K562 (cell line): Measurements from ENCODE around the gene UMAD1. TPM values are rescaled to one million over a fixed set of nuclear protein-coding genes. Genes with fewer than 3 reads are reported as not detected.

Source experiments
- ATAC-seq: fragments of 200-7000 bp; cut with Tn5 transposase; 3 replicates; pipeline ENCODE4 v1.9.1; 2020; ENCODE audit warnings: moderate library complexity
- BruUV-seq: library from RNA; stranded (reverse); fragments of 400-500 nt; replicated peaks from 2 replicates; lab custom pipeline; 2021; lab: Mats Ljungman, UMichigan
- CTCF ChIA-PET: fragments of 300-600 bp; formaldehyde crosslinking; extraction: SDS; loops from one replicate; lab custom pipeline; 2021; ENCODE audit warnings: low intra/inter-chr PET ratio; lab: Yijun Ruan, JAX
- POLR2A ChIA-PET: fragments of 300-600, 350-650 bp; sonication (Branson Sonifier 250); formaldehyde crosslinking; extraction: SDS; loops from one replicate; lab custom pipeline; 2021; ENCODE audit warnings: antibody characterized with exemption, inconsistent platforms; lab: Yijun Ruan, JAX
- DNase-seq, 4 experiments: peaks; one replicate each; pipeline versions ENCODE4 v3.0.0 to v3.0.0-alpha.2; 2011 to 2018; ENCODE audit warnings: low spot score in 3 of 4, mixed read lengths in 3 of 4; ENCODE audit errors: extremely low read depth in 1 of 4
- FAIRE-seq: peaks from 2 replicates; lab custom pipeline; 2011; peaks lifted over from hg19 to GRCh38; lab: Jason Lieb, UNC
- H2AFZ ChIP-seq: 2 replicates; pipeline ENCODE4 v1.6.0; 2011; ENCODE audit warnings: low read depth, low read length, control low read depth, inconsistent platforms
- H3K27ac ChIP-seq: fragments of 200-600 bp; 3 replicates; pipeline ENCODE4 v1.8.0; 2011; ENCODE audit warnings: low read depth, mild to moderate bottlenecking, control low read depth, inconsistent platforms, low read length, moderate library complexity, mixed read lengths; ENCODE audit errors: extremely low read depth
- H3K27me3 ChIP-seq, 2 experiments: fragments of 300-600 bp in 1 of 2; 2 replicates in 1 of 2; 3 replicates in 1 of 2; pipeline versions ENCODE4 v1.6.0 to v1.8.0; 2011; ENCODE audit warnings: inconsistent platforms in 2 of 2, low read length in 2 of 2, mild to moderate bottlenecking in 1 of 2, mixed read lengths in 1 of 2, moderate library complexity in 1 of 2; ENCODE audit not compliant: control insufficient read depth in 2 of 2, insufficient read depth in 2 of 2
- H3K36me3 ChIP-seq: fragments of 300-600 bp; 3 replicates; pipeline ENCODE4 v1.8.0; 2011; ENCODE audit warnings: mild to moderate bottlenecking, low read length, inconsistent platforms; ENCODE audit not compliant: control insufficient read depth, insufficient read depth
- H3K4me1 ChIP-seq, 2 experiments: fragments of 200-600 bp in 1 of 2; replicated peaks in 1 of 2; 2 replicates in 1 of 2; 3 replicates in 1 of 2; pipeline versions ENCODE4 v1.5.1 to v1.8.0; 2011; ENCODE audit warnings: inconsistent platforms in 2 of 2, low read length in 2 of 2, mild to moderate bottlenecking in 1 of 2, mixed read lengths in 1 of 2, moderate library complexity in 1 of 2; ENCODE audit not compliant: control insufficient read depth in 2 of 2, insufficient read depth in 2 of 2
- H3K4me2 ChIP-seq: 2 replicates; pipeline ENCODE4 v1.6.1; 2011; ENCODE audit warnings: low read length, control low read depth, inconsistent platforms, mixed read lengths; ENCODE audit not compliant: insufficient read depth
- H3K4me3 ChIP-seq: fragments of 200-600 bp; sonication (generic), shearing (Covaris generic); 2 replicates; pipeline ENCODE4 v1.5.1; 2016; ENCODE audit warnings: control low read depth, inconsistent platforms
- H3K79me2 ChIP-seq: fragments of 200-600 bp; 3 replicates; pipeline ENCODE4 v1.8.0; 2011; ENCODE audit warnings: low read length, inconsistent platforms; ENCODE audit not compliant: control insufficient read depth, insufficient read depth
- H3K9ac ChIP-seq, 2 experiments: 2 replicates each; pipeline versions ENCODE4 v1.6.0 to v1.6.1; 2011; ENCODE audit warnings: low read depth in 2 of 2, low read length in 2 of 2, control low read depth in 1 of 2, inconsistent platforms in 1 of 2, mild to moderate bottlenecking in 1 of 2, mixed read lengths in 1 of 2; ENCODE audit not compliant: insufficient read depth in 1 of 2
- H3K9me1 ChIP-seq: one replicate; pipeline ENCODE4 v1.6.0; 2011; ENCODE audit warnings: inconsistent platforms, mild to moderate bottlenecking, low read length, moderate library complexity; ENCODE audit not compliant: control insufficient read depth, insufficient read depth
- H3K9me3 ChIP-seq: replicated peaks from 2 replicates; pipeline ENCODE4 v1.5.1; 2011; ENCODE audit warnings: low read depth, low read length, inconsistent platforms; ENCODE audit not compliant: control insufficient read depth, insufficient read depth
- H4K20me1 ChIP-seq: replicated peaks from 2 replicates; pipeline ENCODE4 v1.6.1; 2011; ENCODE audit warnings: low read length, inconsistent platforms, mixed read lengths; ENCODE audit not compliant: control insufficient read depth, insufficient read depth
- ELF4 ChIP-seq: fragments of 450-650 bp; formaldehyde crosslinking; IDR thresholded peaks from 2 replicates; pipeline ENCODE4 v1.4.0; 2022; ENCODE audit warnings: missing genetic modification characterization
- ETV6 ChIP-seq, 3 experiments: fragments of 150-350 bp in 1 of 3; sonication (generic) in 1 of 3; formaldehyde crosslinking in 1 of 3; IDR thresholded peaks; 2 replicates each; pipeline versions ENCODE4 v1.6.1 to v1.8.0; 2014 to 2022; ENCODE audit warnings: borderline replicate concordance in 2 of 3, low read depth in 2 of 3, antibody characterized with exemption in 1 of 3, low read length in 1 of 3, mild to moderate bottlenecking in 1 of 3, missing genetic modification reagents in 1 of 3
- TRIM28 ChIP-seq: fragments of 450-650 bp; IDR thresholded peaks from 2 replicates; pipeline ENCODE4 v1.6.1; 2017
- U2AF1 ChIP-seq: fragments of 200-400 bp; formaldehyde crosslinking; optimal IDR thresholded peaks from 2 replicates; pipeline ENCODE3; 2017; ENCODE audit warnings: mild to moderate bottlenecking, low read depth, low read length, moderate library complexity
- ZNF121 ChIP-seq: sonication (generic); formaldehyde crosslinking; conservative IDR thresholded peaks from 2 replicates; pipeline ENCODE4 v1.8.0; 2022; ENCODE audit warnings: missing genetic modification reagents
- WGBS: fragments of 100-300 bp; shearing (Covaris generic); methylation state at CpG from one replicate; pipeline ENCODE4 v1.1.6; 2016; ENCODE audit warnings: low coverage, mixed read lengths; ENCODE audit not compliant: insufficient coverage; ENCODE audit errors: missing lambda C conversion rate; 5-methylcytosine and 5-hydroxymethylcytosine counted together
- in situ Hi-C: fragments of 300-500 bp; cut with MboI; formaldehyde crosslinking; loops from 4 replicates; pipeline ENCODE4 v1.15.0; 2018; ENCODE audit warnings: inconsistent platforms, mixed read lengths
- intact Hi-C: fragments of 100-400 bp; cut with micrococcal nuclease; formaldehyde crosslinking; loops from 2 replicates; pipeline ENCODE4 v1.14.2; 2022
- polyA plus RNA-seq, 8 experiments: library from polyadenylated mRNA; depleted of rRNA in 4 of 8; stranded (reverse) in 5 of 8; unstranded in 3 of 8; fragments of >200 nt; fragmentation: Nextera tagmentation in 2 of 8; fragmentation: Illumina TruSeq in 1 of 8; extraction: Ambion mirVana in 2 of 8; extraction: Trizol in 1 of 8; gene quantifications; 2 replicates each; pipeline versions ENCODE4 v1.2.1 to v1.2.3, GENCODE V29; 2011 to 2014; ENCODE audit warnings: inconsistent platforms in 1 of 8, missing spikeins in 1 of 8
- total RNA-seq, 7 experiments: library from RNA; depleted of rRNA in 6 of 7; stranded (reverse); fragments of >200 nt in 6 of 7; fragmentation: Illumina TruSeq in 2 of 7; extraction: Trizol in 2 of 7; gene quantifications; 2 replicates each; pipeline versions ENCODE4 v1.2.1 to v1.2.3, GENCODE V29; 2011 to 2021; ENCODE audit warnings: low replicate concordance in 1 of 7
- TF ChIP-seq, protein P1 (sequence below): sonication (generic); formaldehyde crosslinking; IDR thresholded peaks from 2 replicates; pipeline ENCODE4 v1.8.0; 2022; ENCODE audit warnings: mild to moderate bottlenecking, missing genetic modification reagents
- TF ChIP-seq, protein P2 (sequence below): sonication (generic); formaldehyde crosslinking; IDR thresholded peaks from 2 replicates; pipeline ENCODE4 v1.8.0; 2022; ENCODE audit warnings: missing genetic modification reagents, mild to moderate bottlenecking, borderline replicate concordance
- TF ChIP-seq, protein P3 (sequence below), 2 experiments: IDR thresholded peaks in 1 of 2; conservative IDR thresholded peaks in 1 of 2; 2 replicates each; pipeline ENCODE4 v1.6.1; 2016; ENCODE audit warnings: low read depth in 2 of 2, mild to moderate bottlenecking in 1 of 2, missing compliant biosample characterization in 1 of 2, missing genetic modification characterization in 1 of 2, moderate library complexity in 1 of 2

Gene UMAD1
- total and polyA plus RNA-seq, 9 of the 15 experiments (the other 6 are each of a cell fraction or from before 2014, with no cell fraction given) = 9.0 to 26.7 (median 13.3) TPM

DNA sequence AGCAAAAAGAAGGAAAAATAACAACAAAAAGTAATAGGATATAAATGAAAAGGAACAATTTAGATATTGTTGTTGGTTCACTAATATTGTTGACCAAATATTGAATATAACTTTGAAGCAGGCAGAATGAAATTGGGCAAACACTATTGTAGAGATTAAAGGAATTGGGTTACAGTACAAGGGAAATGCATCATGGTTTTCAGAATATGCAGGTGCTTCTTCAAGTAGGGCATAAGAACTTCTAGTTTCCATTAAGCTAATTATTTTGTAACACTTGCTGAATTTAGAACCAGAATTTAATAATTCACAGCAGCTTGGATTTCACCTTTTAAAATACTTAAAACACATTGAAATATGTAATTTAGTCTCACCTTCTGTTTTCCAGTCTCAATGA, 41.4 kb downstream of the UMAD1 start (continued):
- TF ChIP-seq TRIM28 (no peak), ELF4 (CRISPR knock-in tag) (no peak), ZNF121 (CRISPR knock-in tag) (no peak), U2AF1 (no peak), ETV6 (IDR thresholded peaks at IDR 0.05; ENCODE audit: borderline replicate concordance in 1 of 2, low read depth in 2 of 2, low read length in 1 of 2) (no peak), ETV6 (CRISPR knock-in tag; IDR thresholded peaks at IDR 0.05; ENCODE audit: borderline replicate concordance) (no peak)
- TF ChIP-seq, protein P1, sequence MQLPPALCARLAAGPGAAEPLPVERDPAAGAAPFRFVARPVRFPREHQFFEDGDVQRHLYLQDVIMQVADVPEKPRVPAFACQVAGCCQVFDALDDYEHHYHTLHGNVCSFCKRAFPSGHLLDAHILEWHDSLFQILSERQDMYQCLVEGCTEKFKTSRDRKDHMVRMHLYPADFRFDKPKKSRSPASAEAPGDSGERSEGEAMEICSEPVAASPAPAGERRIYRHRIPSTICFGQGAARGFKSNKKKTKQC (CRISPR knock-in tag) = no peak
- TF ChIP-seq, protein P2, sequence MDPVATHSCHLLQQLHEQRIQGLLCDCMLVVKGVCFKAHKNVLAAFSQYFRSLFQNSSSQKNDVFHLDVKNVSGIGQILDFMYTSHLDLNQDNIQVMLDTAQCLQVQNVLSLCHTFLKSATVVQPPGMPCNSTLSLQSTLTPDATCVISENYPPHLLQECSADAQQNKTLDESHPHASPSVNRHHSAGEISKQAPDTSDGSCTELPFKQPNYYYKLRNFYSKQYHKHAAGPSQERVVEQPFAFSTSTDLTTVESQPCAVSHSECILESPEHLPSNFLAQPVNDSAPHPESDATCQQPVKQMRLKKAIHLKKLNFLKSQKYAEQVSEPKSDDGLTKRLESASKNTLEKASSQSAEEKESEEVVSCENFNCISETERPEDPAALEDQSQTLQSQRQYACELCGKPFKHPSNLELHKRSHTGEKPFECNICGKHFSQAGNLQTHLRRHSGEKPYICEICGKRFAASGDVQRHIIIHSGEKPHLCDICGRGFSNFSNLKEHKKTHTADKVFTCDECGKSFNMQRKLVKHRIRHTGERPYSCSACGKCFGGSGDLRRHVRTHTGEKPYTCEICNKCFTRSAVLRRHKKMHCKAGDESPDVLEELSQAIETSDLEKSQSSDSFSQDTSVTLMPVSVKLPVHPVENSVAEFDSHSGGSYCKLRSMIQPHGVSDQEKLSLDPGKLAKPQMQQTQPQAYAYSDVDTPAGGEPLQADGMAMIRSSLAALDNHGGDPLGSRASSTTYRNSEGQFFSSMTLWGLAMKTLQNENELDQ = no peak

DNA sequence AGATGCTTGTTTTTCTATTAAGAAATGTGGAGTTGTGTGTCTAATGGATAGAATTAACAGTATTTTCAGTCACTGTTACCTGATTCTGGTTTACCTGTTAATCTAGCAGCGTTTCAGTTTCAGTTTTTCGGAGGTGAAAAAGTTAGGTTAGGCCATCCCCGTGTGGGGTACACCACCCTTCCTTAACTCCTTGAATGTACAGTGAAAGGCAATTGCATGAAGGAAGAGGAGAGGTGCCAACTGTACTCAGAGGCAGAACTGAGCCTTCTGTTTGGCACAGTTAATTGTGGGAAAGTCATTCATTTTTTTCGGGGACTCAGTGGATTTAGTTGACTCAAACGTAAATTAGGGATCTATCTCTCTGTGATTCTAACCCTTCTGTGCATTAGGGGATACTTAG, 42.3 kb downstream of the UMAD1 start:
- no peak overlapping the region for H2AFZ ChIP-seq
- peaks cover 0 to 8% of the 10 kb centered on the region in 2 experiments; a peak in 2 of 5 replicates for H3K4me1 ChIP-seq
- no peaks in the 10 kb centered on the region for H4K20me1 ChIP-seq
- ChIA-PET CTCF (interaction anchor here (0.7 kb wide), 1 partner anchor 34 kb away, joined by 4 read pairs; no protein-coding TSS in a partner anchor), POLR2A (interaction anchor here (2.0 kb wide), 1 partner anchor 42 kb away, joined by 4 read pairs; the partner anchor contains the start of gene UMAD1)
- H3K9me3 ChIP-seq = peaks cover 2% of the 10 kb centered on the region; the same call in 1 of the 2 replicates
- intact Hi-C loops (loop anchor here (5.0 to 10.0 kb wide), 4 partner anchors 209 to 614 kb away; no protein-coding TSS in a partner anchor), in situ Hi-C loops (no loop called here)
- TF ChIP-seq, protein P3, sequence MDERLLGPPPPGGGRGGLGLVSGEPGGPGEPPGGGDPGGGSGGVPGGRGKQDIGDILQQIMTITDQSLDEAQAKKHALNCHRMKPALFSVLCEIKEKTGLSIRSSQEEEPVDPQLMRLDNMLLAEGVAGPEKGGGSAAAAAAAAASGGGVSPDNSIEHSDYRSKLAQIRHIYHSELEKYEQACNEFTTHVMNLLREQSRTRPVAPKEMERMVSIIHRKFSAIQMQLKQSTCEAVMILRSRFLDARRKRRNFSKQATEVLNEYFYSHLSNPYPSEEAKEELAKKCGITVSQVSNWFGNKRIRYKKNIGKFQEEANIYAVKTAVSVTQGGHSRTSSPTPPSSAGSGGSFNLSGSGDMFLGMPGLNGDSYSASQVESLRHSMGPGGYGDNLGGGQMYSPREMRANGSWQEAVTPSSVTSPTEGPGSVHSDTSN (CRISPR knock-in tag; IDR thresholded peaks at IDR 0.05; ENCODE audit: low read depth) = no peak
- TF ChIP-seq, protein P3 (tag; conservative IDR thresholded peaks at IDR 0.05; ENCODE audit: low read depth) = no peak
- H3K9me1 ChIP-seq = no peaks in the 10 kb centered on the region
- DNase-seq (no peak), FAIRE-seq (no peak), ATAC-seq (no peak)
- no peak overlapping the region for H3K27ac ChIP-seq
- H3K4me3 ChIP-seq = no peak overlapping the region
- H3K9ac ChIP-seq = no peak overlapping the region
- no TSS peak for BruUV-seq
- H3K4me2 ChIP-seq = no peak overlapping the region
- 62% methylated on average over 5 of the region's 5 CpGs for WGBS
- H3K27me3 ChIP-seq = no peaks in the 10 kb centered on the region
- no peaks in the 10 kb centered on the region for H3K79me2 ChIP-seq
- no peaks in the 10 kb centered on the region for H3K36me3 ChIP-seq
